Measurements from ENCODE around the gene ARFIP2. TPM values are rescaled to one million over a fixed set of nuclear protein-coding genes. Genes with fewer than 3 reads are reported as not detected.

Gene ARFIP2
- polyA plus RNA-seq, 1 donor (not counting 4 experiments of a cell fraction or from before 2014, with no cell fraction given) = 66.3 TPM

GRCh38 chr11:6476571-6476970 is 4.6 kb downstream of the ARFIP2 start:
- Histone ChIP-seq H3K27ac (ENCODE audit: control insufficient read depth, insufficient read depth, low read length) (no peak overlapping the region), H2AFZ (ENCODE audit: control insufficient read depth, low read length) (no peak overlapping the region), H3K9ac (ENCODE audit: control insufficient read depth, extremely low read depth, insufficient read depth, low read length) (no peak overlapping the region), H3K27me3 (ENCODE audit: control insufficient read depth, extremely low read depth, insufficient read depth, low read length) (no peaks in the 10 kb centered on the region), H3K9me3 (ENCODE audit: control insufficient read depth, low read depth, low read length) (no peaks in the 10 kb centered on the region), H4K20me1 (ENCODE audit: control insufficient read depth, extremely low read depth, insufficient read depth, low read length) (no peaks in the 10 kb centered on the region), H3K4me3 (ENCODE audit: control insufficient read depth in 2 of 3, extremely low read depth in 1 of 3, insufficient read depth in 2 of 3, low read depth in 1 of 3, low read length in 3 of 3) (no peak overlapping the region), H3K9me1 (ENCODE audit: control insufficient read depth, extremely low read depth, insufficient read depth, low read length) (peaks cover 3% of the 10 kb centered on the region), H3K4me2 (ENCODE audit: control insufficient read depth, extremely low read depth, insufficient read depth, low read depth, low read length) (no peak overlapping the region), H3K79me2 (ENCODE audit: control insufficient read depth, insufficient read depth, low read length) (peaks cover 35% of the 10 kb centered on the region), H3K36me3 (ENCODE audit: control insufficient read depth in 2 of 2, extremely low read depth in 1 of 2, insufficient read depth in 2 of 2, low read length in 2 of 2) (peaks cover 23 to 31% of the 10 kb centered on the region in 2 experiments), H3K4me1 (ENCODE audit: control insufficient read depth, extremely low read depth, insufficient read depth, low read length) (peaks cover 22% of the 10 kb centered on the region)
- dilution Hi-C loops (cut with MboI; ENCODE audit: extremely low pct_ligation_motif_present, low sequenced_read_pairs) = no loop called here
- no peak for DNase-seq (ENCODE audit: low read depth, low spot score)
- TF ChIP-seq, protein P1, sequence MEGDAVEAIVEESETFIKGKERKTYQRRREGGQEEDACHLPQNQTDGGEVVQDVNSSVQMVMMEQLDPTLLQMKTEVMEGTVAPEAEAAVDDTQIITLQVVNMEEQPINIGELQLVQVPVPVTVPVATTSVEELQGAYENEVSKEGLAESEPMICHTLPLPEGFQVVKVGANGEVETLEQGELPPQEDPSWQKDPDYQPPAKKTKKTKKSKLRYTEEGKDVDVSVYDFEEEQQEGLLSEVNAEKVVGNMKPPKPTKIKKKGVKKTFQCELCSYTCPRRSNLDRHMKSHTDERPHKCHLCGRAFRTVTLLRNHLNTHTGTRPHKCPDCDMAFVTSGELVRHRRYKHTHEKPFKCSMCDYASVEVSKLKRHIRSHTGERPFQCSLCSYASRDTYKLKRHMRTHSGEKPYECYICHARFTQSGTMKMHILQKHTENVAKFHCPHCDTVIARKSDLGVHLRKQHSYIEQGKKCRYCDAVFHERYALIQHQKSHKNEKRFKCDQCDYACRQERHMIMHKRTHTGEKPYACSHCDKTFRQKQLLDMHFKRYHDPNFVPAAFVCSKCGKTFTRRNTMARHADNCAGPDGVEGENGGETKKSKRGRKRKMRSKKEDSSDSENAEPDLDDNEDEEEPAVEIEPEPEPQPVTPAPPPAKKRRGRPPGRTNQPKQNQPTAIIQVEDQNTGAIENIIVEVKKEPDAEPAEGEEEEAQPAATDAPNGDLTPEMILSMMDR (optimal IDR thresholded peaks at IDR 0.05 in 1 of 3, IDR thresholded peaks at IDR 0.05 in 1 of 3, conservative IDR thresholded peaks at IDR 0.05 in 1 of 3; ENCODE audit: extremely low read depth in 1 of 3, insufficient read depth in 2 of 3, low read length in 3 of 3) = no peak
- no peak for TF ChIP-seq EZH2 (IDR thresholded peaks at IDR 0.05; ENCODE audit: low read length)
- no peak for FAIRE-seq

- no peak overlapping the region for H3K4me3 ChIP-seq (ENCODE audit: control insufficient read depth in 2 of 3, extremely low read depth in 1 of 3, insufficient read depth in 2 of 3, low read depth in 1 of 3, low read length in 3 of 3)
- H3K4me2 ChIP-seq (ENCODE audit: control insufficient read depth, extremely low read depth, insufficient read depth, low read depth, low read length) = no peak overlapping the region
- no peak overlapping the region for H2AFZ ChIP-seq (ENCODE audit: control insufficient read depth, low read length)
- H3K36me3 ChIP-seq (ENCODE audit: control insufficient read depth in 2 of 2, extremely low read depth in 1 of 2, insufficient read depth in 2 of 2, low read length in 2 of 2) = peaks cover 23 to 31% of the 10 kb centered on the region in 2 experiments
- H4K20me1 ChIP-seq (ENCODE audit: control insufficient read depth, extremely low read depth, insufficient read depth, low read length) = no peaks in the 10 kb centered on the region
- FAIRE-seq (no peak), DNase-seq (ENCODE audit: low read depth, low spot score) (no peak)
- H3K9ac ChIP-seq (ENCODE audit: control insufficient read depth, extremely low read depth, insufficient read depth, low read length) = no peak overlapping the region
- no peak for TF ChIP-seq EZH2 (IDR thresholded peaks at IDR 0.05; ENCODE audit: low read length)
- TF ChIP-seq, protein P1 (optimal IDR thresholded peaks at IDR 0.05 in 1 of 3, IDR thresholded peaks at IDR 0.05 in 1 of 3, conservative IDR thresholded peaks at IDR 0.05 in 1 of 3; ENCODE audit: extremely low read depth in 1 of 3, insufficient read depth in 2 of 3, low read length in 3 of 3) = peak in 1 of 3 experiments; percentile 3
- H3K79me2 ChIP-seq (ENCODE audit: control insufficient read depth, insufficient read depth, low read length) = peaks cover 30% of the 10 kb centered on the region
- no peak overlapping the region for H3K27ac ChIP-seq (ENCODE audit: control insufficient read depth, insufficient read depth, low read length)
- H3K4me1 ChIP-seq (ENCODE audit: control insufficient read depth, extremely low read depth, insufficient read depth, low read length) = peaks cover 22% of the 10 kb centered on the region
- H3K27me3 ChIP-seq (ENCODE audit: control insufficient read depth, extremely low read depth, insufficient read depth, low read length) = no peaks in the 10 kb centered on the region
- H3K9me1 ChIP-seq (ENCODE audit: control insufficient read depth, extremely low read depth, insufficient read depth, low read length) = peaks cover 3% of the 10 kb centered on the region
- no peaks in the 10 kb centered on the region for H3K9me3 ChIP-seq (ENCODE audit: control insufficient read depth, low read depth, low read length)
- dilution Hi-C loops (cut with MboI; ENCODE audit: extremely low pct_ligation_motif_present, low sequenced_read_pairs) = no loop called here
Measured at GRCh38 chr11:6475936-6476335, 5.2 kb downstream of the ARFIP2 start.

Measured in keratinocyte (primary cell).